ENCODE measurements around the gene CAMTA2. TPM values are rescaled to one million over a fixed set of nuclear protein-coding genes. Genes with fewer than 3 reads are reported as not detected.

CAMTA2 gene
- total RNA-seq, 1 experiment from 2014 or later = 4.8 TPM

DNA sequence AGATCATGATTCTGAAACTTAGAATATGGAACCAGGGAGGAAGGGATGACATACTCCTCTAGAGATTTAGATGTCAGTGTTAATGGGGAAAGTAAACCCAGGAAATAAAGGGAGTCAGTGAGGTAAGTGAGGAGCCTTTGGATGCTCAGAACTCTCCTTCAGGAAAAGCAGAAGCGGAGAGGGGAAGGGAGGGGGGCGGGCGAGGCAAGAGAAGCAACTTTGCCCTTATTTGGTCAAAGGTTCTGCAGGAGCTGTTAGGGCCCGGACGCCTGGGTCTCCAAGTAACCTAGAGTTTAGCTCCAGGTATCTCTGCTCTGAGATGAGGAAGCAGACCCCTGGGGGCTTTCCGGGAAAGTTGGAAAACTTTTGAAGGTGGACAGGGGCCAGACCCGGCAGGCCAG lies 40.5 kb downstream of the CAMTA2 start:
- DNase-seq (ENCODE audit: low read depth) = no peak

DNA sequence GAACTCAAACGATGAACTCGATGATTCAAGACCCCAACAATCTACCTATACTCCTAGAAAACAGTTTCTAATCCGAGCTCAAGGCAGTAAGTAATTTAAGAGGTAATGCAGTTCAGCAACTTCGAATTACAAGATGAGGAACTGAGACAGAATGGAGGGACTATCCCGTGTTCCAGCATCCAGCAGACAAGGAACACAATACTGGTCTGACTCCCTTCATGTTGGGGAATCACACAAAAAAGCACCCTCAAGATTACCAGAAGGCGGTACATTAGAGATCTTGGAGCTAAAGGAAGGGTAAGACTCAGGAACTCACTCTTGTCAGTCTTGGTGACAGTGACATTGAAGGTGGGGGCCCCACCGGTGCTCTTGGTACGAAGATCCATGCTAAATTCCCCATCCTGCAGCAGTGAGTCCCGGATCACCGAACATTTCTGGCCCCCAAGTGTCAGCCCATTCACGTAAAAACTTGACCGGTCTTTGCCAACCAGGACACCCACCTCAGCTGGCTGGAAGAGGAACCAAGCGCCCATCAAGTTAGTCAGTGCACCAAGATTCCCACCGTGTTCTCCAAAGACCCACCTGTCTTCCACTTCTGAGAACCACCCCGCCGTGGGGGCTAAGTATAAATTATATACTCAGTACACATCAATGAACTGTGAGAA lies 41.0 kb downstream of the CAMTA2 start:
- no peak for DNase-seq (ENCODE audit: low read depth)

DNA sequence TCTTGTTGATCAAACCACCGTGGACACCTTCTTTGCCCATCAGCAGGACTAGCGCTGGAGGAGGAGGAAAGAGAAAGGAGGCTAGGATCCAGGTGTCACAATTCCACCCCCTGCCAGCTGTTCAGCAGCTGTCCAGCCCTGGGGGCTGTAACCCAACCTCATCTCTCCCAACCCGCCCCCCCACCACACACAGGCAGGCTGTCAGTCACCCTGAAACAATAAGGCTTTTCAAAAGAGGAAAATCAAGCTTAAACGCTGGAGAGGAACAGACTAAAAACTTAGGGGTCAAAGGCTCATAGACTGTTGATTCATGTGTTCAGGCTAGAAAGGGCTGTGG lies 41.6 kb downstream of the CAMTA2 start:
- no peak for DNase-seq (ENCODE audit: low read depth)

DNA sequence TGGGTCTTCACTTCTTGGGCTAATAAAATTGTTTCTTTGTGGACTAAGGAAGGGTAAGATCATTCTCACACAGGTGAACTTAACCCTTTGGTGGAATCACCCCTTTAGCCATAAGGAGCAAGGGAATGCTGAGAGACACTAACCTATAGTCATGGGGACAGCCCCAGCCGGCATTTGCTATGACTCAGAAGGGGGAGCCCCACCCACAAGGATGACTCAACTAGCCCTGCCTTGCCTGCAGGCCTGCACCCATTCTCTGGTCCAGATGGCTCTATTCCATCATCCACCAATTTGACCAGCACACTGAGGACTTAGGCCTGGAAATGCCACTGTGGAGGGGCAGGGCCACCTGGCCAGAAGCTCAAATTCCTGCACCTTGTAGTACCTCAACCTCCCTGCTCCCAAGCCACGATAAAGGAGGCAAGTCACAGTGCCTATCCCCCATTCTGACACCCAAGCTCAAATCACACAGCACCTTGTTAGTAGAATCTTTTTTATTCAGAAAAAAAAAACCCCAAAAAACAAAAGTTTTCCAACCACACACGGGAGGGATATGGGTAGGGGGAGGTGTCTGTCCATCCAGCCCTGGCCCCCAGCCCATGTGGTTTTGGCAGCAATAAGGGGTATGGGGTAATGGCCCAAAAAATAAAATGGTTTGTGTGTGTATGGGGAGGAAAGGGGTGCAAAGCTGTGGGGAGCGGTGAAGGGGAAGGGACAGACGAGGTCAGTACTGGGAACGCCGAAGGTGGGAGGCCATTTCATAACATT lies 42.1 kb downstream of the CAMTA2 start:
- peak; percentile 93 for DNase-seq (ENCODE audit: low read depth)

DNA sequence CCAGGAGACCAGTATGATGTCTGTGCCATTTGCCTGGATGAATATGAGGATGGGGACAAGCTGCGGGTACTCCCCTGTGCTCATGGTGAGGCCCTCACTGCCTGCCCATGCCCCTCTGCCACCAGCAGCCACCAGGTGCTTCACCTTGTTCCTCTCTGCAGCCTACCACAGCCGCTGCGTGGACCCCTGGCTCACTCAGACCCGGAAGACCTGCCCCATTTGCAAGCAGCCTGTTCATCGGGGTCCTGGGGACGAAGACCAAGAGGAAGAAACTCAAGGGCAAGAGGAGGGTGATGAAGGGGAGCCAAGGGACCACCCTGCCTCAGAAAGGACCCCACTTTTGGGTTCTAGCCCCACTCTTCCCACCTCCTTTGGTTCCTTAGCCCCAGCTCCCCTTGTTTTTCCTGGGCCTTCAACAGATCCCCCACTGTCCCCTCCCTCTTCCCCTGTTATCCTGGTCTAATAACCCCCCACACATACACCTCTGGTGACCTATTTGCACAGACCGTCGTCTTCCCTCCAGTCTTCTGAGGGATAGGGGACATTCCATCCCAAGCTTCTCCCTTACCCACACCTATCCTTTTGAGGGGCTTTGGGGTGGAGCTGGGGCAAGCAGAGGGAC lies 42.8 kb downstream of the CAMTA2 start:
- no peak for DNase-seq (ENCODE audit: low read depth)

DNA sequence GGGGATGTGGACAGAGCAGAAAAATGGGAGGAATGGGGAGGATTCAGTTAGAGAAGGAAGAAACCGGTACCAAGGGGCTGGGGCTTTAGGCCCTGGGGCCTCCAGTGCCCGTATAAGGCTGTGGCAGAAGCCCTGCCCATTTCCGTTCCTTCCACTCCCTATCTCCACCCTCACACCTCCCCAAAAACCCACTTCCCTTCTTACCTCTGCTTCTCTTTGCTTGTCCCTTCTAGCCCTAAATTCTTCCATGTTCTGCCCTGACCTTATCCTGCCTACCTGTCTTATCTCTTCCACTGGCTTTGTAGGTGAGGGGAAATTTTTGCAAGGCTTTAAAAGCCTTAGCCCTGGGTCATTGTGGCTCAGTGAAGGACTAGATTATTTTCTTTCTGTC lies 43.3 kb downstream of the CAMTA2 start:
- no peak for DNase-seq (ENCODE audit: low read depth)

DNA sequence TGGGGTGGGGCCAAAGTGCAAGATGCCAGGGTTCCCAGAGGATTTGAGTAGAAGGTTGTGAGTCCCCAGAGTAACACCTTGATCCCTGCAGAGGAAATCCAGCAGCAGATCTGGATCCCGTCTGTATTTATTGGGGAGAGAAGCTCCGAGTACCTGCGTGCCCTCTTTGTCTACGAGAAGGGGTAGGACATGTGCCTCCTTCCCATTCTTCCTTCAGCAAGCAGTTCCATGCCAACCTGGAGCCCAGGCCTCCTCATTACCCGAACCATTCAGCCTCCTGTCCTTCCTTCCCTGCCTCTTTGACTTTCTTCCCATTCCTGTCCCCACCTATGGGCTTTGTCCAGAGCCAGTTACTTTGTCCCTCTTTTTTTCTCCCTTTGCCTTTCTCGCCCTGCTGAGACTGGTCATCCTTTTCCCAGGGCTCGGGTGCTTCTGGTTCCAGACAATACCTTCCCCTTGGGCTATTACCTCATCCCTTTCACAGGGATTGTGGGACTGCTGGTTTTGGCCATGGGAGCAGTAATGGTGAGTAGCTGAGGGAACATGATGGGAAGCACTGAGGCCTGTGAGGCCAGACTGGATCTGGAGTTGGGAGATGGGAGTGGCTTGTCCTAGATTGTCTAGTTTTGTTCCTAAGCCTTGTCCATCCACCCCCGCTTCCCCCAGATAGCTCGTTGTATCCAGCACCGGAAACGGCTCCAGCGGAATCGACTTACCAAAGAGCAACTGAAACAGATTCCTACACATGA lies 44.5 kb downstream of the CAMTA2 start:
- DNase-seq (ENCODE audit: low read depth) = no peak

DNA sequence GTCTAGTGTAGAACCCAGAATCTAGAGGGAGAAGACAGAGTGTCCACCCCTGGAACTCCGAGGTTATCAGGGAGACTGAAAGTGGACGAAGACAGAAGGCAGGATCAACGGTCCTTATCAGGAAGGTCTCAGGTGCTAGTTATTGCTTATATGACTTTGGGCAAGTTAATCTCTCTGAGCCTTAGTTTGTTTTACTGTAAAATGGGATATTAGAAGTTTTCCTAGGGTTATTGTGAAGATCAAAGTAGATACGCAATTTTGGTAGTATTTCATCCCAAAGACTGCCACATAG lies 46.2 kb downstream of the CAMTA2 start:
- DNase-seq (ENCODE audit: low read depth) = no peak

DNA sequence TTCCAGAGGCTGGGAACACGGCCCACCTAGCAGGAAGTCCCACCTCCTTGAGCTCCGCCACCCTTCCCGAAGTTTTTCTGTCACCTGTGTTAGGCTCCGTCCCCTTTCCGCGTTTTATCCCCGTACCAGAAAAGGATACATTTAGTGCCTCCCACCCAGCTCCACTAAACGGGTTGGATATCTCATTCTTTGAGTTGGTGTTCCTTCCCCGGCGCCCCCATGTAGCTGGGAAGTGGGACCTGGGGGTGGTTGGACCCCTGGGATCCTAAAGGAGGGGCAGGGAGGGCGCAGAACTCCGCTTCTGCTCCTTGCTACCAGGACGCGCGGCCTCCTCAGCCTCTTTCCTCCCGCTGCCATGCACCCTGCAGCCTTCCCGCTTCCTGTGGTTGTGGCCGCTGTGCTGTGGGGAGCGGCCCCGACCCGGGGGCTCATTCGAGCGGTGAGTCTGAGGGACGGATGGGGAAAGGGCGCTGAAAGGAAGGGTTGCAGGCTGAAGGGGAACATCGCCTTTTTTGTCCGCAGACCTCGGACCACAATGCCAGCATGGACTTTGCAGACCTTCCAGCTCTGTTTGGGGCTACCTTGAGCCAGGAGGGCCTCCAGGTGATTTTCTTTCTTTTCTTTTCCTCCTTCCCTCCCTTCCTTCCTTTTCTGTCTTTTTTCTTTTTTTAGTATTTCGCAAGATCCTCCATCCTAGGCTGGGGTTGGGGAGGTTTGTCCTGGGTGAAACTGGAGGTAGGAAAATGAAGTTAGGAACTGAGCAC lies 46.7 kb downstream of the CAMTA2 start:
- DNase-seq (ENCODE audit: low read depth) = peak; percentile 88

DNA sequence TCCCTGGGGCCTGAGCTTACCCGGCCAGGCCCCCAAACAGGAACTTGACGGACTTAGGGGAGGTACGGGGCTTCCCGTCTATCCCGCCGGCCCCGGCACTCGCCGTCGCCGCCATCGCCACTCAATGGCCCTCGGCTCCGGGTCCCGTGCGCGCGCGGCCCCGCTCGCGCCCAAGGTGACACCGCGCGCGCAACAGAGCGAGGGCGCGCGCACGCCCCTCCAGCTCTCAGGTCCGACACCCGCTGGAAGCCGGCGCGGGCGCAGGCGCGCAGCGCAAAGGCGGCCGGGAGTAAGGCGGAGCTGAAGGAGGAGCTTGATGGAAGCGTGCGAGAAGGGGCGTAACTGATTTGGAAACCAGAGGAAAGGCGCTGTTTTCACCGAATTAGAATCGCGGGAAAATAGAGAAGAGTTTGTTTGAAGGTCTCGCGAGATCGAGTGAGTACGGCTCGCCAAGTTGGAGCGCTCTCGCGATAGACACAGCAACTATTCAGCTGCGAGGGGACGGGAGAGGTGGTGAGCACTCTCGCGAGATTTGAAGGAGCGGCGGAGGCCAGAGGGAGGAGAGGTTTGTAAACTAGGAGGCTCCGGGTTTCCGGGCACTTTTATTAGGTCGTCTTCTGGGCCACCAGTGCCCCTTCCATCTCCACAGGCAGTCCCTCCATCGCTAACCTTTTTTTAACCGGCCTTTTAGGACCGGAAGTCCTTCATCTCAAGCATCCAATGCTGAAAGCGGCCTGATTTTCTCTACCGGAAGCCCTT lies 47.5 kb downstream of the CAMTA2 start, which contains the start of the genes RNF167 and SLC25A11:
Gene RNF167, plus strand, starts transcription at position 473 of the 759 bp plus-strand sequence. CDS start 642 bp downstream, outside the sequence.
Gene SLC25A11, minus strand, starts transcription at position 251 of the 759 bp plus-strand sequence. Its CDS starts 136 bp downstream, at position 115.
- DNase-seq (ENCODE audit: low read depth) = peak; percentile 99

DNA sequence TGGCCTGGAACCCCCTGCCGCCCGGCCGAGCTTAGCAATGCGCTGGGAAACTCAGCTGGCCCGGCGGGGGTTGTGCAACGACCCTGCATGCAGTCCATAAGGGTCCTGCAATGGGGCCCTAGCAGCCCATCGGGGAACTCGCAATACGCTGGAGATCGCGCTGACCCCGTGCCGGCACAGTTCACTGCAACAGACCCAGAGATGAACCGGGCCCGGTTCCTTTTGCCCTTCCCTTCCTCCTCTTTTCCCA lies 48.0 kb downstream of the CAMTA2 start:
- DNase-seq (ENCODE audit: low read depth) = no peak

DNA sequence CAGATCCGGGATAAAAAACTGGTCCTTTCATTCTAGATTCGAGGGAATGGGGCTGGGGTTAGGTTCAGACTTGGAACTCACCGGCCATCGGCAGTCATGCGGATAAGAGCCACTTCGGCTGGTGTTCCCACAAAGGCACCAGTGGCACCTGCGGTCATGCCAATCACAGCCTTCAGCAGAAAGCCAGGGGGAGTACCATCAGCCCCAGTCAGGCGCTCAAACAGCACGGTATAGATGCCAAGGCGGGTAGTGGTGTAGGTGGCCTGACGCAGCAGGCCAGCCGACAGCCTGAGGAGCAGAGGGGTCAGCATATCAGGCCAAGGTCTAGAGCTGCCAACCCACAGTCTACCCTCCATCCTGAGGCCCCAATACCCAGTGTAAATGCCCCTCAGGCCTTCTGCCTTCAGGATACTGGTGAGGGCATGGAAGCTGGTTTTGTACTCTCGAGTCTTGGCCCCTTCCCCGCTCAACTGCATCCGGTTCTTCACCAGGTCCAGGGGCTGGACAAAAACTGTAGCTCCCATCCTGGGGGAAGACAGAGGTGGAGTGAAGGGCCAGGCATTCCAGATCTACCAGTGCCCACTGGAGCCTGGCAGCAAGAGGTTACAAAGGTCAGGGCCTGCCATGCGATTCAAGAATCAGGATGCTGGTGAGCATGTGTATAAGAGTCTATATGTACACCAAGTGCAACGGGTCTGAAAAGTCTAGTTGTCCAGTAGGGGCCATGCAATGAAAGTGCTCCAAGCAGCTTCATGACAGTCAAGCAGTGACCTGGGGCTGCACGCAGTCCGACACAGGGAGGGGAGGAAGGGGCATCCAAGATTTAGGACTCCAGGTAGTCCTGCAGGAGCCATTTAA lies 48.6 kb downstream of the CAMTA2 start:
- no peak for DNase-seq (ENCODE audit: low read depth)

DNA sequence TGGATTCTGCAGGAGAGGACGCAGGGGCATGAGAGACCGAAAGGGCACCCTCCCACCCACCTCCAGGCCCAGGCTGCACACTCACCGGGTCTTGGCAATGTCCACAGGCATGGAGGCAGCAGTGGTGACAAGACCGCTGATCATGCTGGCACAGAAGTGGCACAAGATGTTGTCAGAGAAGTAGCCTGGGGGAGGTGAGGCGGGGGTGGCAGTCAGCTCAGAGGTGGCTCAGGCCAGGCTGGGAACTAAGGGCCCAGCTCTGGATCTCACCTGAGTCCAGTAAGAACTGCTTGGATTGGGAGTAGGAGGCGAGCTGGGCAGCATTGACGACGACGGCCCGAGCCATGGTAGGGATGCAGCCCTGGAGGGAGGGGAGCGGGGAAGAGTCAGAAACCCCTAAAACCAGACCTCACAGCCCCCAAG lies 49.4 kb downstream of the CAMTA2 start:
- DNase-seq (ENCODE audit: low read depth) = no peak

DNA sequence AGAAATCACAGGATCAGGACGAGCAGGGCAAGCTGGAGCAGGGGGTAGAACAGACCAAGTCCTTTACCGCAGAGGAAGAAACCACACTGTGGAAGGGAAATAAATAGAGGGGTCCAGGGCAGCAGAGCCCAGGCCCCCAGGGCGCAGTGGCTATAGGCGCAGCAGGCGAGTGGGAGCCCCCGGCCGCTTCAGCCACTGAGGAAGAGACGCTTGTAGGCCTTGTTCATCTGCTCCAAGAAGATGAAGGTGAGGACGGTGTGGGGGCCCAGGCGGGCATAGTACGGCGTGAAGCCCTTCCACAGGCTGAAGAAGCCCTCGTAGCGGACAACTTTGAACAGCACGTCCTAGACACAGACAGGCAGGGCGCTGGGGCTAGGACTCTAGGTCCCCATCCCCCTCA lies 49.9 kb downstream of the CAMTA2 start:
- no peak for DNase-seq (ENCODE audit: low read depth)

DNA sequence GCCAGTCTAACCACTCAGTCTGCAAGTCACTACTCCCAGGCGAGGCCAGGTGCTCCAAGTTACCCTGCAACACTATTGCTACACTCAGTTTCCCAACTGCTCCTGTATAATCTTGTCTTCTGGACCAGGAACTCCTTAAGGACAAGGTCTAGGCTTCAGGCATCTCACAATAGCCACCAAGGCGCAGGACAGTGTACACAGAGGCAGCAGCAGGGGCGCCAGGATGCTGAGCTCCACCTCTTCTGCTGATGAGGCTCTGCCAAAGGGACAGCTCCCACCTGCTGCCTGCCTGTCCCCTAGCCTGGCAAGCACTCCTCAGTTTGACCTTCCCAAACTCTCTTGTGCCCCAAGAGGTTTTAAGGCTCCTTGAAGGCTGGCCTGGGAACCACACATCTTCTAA lies 51.0 kb downstream of the CAMTA2 start:
- DNase-seq (ENCODE audit: low read depth) = no peak

DNA sequence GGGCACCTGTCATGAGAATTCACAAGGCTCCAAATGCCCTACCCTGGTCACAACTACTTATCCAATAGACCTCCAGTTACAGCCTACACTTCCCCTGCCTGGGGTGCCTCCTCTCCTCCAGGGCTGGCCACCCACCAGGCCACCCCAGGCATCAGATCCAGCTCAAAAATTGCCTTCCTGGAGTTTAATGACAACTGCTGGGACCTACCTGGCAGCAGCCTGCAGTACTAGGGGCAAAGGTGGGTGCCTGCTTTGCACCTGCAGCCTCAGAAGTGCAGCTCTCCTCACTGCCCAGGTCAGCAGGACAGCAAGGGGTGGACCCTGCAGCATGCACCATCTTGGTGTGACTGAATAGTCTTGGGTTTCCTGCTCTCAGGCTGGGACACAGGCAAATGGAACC lies 51.8 kb downstream of the CAMTA2 start:
- no peak for DNase-seq (ENCODE audit: low read depth)

DNA sequence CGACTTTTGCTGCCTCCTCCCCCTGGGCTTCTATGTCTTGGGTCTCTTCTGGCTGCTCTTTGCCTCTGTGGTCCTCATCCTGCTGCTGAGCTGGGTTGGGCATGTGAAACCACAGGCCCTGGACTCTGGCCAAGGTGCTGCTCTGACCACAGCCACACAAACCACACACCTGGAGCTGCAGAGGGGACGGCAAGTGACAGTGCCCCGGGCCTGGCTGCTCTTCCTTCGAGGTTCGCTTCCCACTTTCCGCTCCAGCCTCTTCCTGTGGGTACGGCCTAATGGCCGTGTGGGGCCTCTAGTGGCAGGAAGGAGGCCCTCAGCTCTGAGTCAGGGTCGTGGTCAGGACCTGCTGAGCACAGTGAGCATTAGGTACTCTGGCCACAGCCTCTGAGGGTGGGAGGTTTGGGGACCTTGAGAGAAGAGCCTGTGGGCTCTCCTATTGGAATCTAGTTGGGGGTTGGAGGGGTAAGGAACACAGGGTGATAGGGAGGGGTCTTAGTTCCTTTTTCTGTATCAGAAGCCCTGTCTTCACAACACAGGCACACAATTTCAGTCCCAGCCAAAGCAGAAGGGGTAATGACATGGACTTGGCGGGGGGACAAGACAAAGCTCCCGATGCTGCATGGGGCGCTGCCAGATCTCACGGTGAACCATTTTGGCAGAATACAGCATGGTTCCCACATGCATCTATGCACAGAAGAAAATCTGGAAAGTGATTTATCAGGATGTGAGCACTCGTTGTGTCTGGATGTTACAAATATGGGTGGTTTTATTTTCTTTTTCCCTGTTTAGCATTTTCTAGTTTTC lies 53.1 kb downstream of the CAMTA2 start:
- DNase-seq (ENCODE audit: low read depth) = peak; percentile 82

DNA sequence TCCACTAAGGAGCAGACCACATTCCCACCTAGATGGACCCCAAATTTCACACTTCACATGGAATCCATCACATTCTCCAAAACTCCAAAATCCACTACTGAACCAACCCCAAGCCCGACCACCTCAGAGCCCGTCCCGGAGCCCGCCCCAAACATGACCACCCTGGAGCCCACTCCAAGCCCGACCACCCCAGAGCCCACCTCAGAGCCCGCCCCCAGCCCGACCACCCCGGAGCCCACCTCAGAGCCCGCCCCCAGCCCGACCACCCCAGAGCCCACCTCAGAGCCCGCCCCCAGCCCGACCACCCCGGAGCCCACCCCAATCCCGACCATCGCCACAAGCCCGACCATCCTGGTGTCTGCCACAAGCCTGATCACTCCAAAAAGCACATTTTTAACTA lies 53.8 kb downstream of the CAMTA2 start:
- DNase-seq (ENCODE audit: low read depth) = no peak

DNA sequence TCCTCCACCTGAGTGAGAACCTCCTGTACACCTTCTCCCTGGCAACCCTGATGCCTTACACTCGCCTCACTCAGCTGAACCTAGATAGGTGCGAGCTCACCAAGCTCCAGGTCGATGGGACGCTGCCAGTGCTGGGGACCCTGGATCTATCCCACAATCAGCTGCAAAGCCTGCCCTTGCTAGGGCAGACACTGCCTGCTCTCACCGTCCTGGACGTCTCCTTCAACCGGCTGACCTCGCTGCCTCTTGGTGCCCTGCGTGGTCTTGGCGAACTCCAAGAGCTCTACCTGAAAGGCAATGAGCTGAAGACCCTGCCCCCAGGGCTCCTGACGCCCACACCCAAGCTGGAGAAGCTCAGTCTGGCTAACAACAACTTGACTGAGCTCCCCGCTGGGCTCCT lies 54.7 kb downstream of the CAMTA2 start:
- no peak for DNase-seq (ENCODE audit: low read depth)

All from M059J (cell line).